Lower leg skin (tissue), 3 donors: ENCODE measurements around the gene CCDC15.

Experiments
- CTCF ChIP-seq, 3 donors: fragments of 450-650 bp; IDR thresholded peaks; one replicate each; pipeline ENCODE4 v1.5.1; 2016; ENCODE audit warnings: antibody characterized with exemption in 3 of 3, mild to moderate bottlenecking in 3 of 3, moderate library complexity in 2 of 3
- POLR2A ChIP-seq, 2 donors: fragments of 450-650 bp; IDR thresholded peaks; one replicate each; pipeline ENCODE4 v1.6.1; 2016 to 2017; ENCODE audit warnings: antibody characterized with exemption in 2 of 2, mild to moderate bottlenecking in 1 of 2, moderate library complexity in 1 of 2

- TF ChIP-seq CTCF (IDR thresholded peaks at IDR 0.05) (no peak), POLR2A (IDR thresholded peaks at IDR 0.05) (no peak)
These were observed 24.9 kb upstream of the CCDC15 start for GRCh38 chr11:124928942-124929665.
